Liver (tissue), 9 donors: ENCODE data around the gene STK40. TPM values are rescaled to one million over a fixed set of nuclear protein-coding genes. Genes with fewer than 3 reads are reported as not detected.
A peak's percentile ranks its signal among the peaks of the same experiment; 100 is the strongest.

Experiments
- DNase-seq: peaks from one replicate; pipeline ENCODE4 v3.0.0-alpha.2; 2017; ENCODE audit warnings: low spot score
- H3K27ac ChIP-seq, 2 donors: one replicate each; pipeline ENCODE4 v1.7.0; 2013; ENCODE audit warnings: inconsistent platforms in 2 of 2, low read length in 2 of 2, control low read depth in 1 of 2, low read depth in 1 of 2, mild to moderate bottlenecking in 1 of 2
- H3K27me3 ChIP-seq, 4 donors: one replicate each; pipeline versions ENCODE4 v1.6.1 to v1.7.0; 2013; ENCODE audit warnings: low read length in 3 of 4, inconsistent platforms in 1 of 4, mild to moderate bottlenecking in 1 of 4, moderate library complexity in 1 of 4; ENCODE audit not compliant: control insufficient read depth in 4 of 4, insufficient read depth in 4 of 4
- H3K36me3 ChIP-seq, 4 donors: one replicate each; pipeline versions ENCODE4 v1.6.1 to v1.7.0; 2013; ENCODE audit warnings: low read length in 3 of 4, mild to moderate bottlenecking in 3 of 4, low read depth in 1 of 4, moderate library complexity in 1 of 4; ENCODE audit not compliant: control insufficient read depth in 4 of 4, insufficient read depth in 3 of 4
- H3K4me1 ChIP-seq, 4 donors: one replicate each; pipeline versions ENCODE4 v1.6.1 to v1.7.0; 2013; ENCODE audit warnings: low read length in 3 of 4, mild to moderate bottlenecking in 3 of 4, moderate library complexity in 1 of 4; ENCODE audit not compliant: control insufficient read depth in 4 of 4, insufficient read depth in 4 of 4
- H3K4me3 ChIP-seq, 3 donors: one replicate each; pipeline versions ENCODE4 v1.6.1 to v1.7.0; 2013; ENCODE audit warnings: low read length in 3 of 3, control low read depth in 1 of 3, low read depth in 1 of 3, mild to moderate bottlenecking in 1 of 3
- H3K9ac ChIP-seq, 2 donors: one replicate each; pipeline ENCODE4 v1.7.0; 2013; ENCODE audit warnings: low read length in 2 of 2, mild to moderate bottlenecking in 2 of 2, moderate library complexity in 2 of 2, control low read depth in 1 of 2, low read depth in 1 of 2
- H3K9me3 ChIP-seq, 4 donors: one replicate each; pipeline versions ENCODE4 v1.6.1 to v1.7.0; 2013; ENCODE audit warnings: low read length in 3 of 4; ENCODE audit not compliant: control insufficient read depth in 4 of 4
- ATF3 ChIP-seq: IDR thresholded peaks from 2 replicates; pipeline ENCODE4 v1.6.1; 2016; ENCODE audit warnings: antibody characterized with exemption
- CTCF ChIP-seq: fragments of 150-350 bp; IDR thresholded peaks from 2 replicates; pipeline ENCODE4 v1.5.1; 2017; ENCODE audit warnings: improper control_type of control experiment, low read depth, low read length; ENCODE audit not compliant: missing input control
- EGR1 ChIP-seq, 2 donors: IDR thresholded peaks; 2 replicates each; pipeline ENCODE4 v1.6.1; 2016 to 2018; ENCODE audit warnings: antibody characterized with exemption in 2 of 2, low read depth in 2 of 2
- FOXA1 ChIP-seq: IDR thresholded peaks from 2 replicates; pipeline ENCODE4 v1.6.1; 2016; ENCODE audit warnings: antibody characterized with exemption
- FOXA2 ChIP-seq: IDR thresholded peaks from 2 replicates; pipeline ENCODE4 v1.6.1; 2016; ENCODE audit warnings: antibody characterized with exemption
- GABPA ChIP-seq, 2 donors: IDR thresholded peaks in 1 of 2; conservative IDR thresholded peaks in 1 of 2; 2 replicates each; pipeline ENCODE4 v1.6.1; 2016; ENCODE audit warnings: antibody characterized with exemption in 2 of 2, mild to moderate bottlenecking in 1 of 2, moderate library complexity in 1 of 2
- HNF4A ChIP-seq, 2 donors: conservative IDR thresholded peaks; 2 replicates each; pipeline ENCODE4 v1.6.1; 2016; ENCODE audit warnings: antibody characterized with exemption in 2 of 2, mild to moderate bottlenecking in 2 of 2
- HNF4G ChIP-seq: IDR thresholded peaks from 2 replicates; pipeline ENCODE4 v1.6.1; 2016; ENCODE audit warnings: antibody characterized with exemption
- JUND ChIP-seq, 2 donors: IDR thresholded peaks; 2 replicates each; pipeline ENCODE4 v1.6.1; 2016; ENCODE audit warnings: antibody characterized with exemption in 2 of 2
- MAX ChIP-seq: IDR thresholded peaks from 2 replicates; pipeline ENCODE4 v1.6.1; 2016; ENCODE audit warnings: antibody characterized with exemption
- NR2F2 ChIP-seq: IDR thresholded peaks from 2 replicates; pipeline ENCODE4 v1.6.1; 2016; ENCODE audit warnings: antibody characterized with exemption
- RAD21 ChIP-seq, 2 donors: IDR thresholded peaks; 2 replicates each; pipeline ENCODE4 v1.6.1; 2016; ENCODE audit warnings: antibody characterized with exemption in 2 of 2, mild to moderate bottlenecking in 2 of 2
- REST ChIP-seq: IDR thresholded peaks from 2 replicates; pipeline ENCODE4 v1.6.1; 2016; ENCODE audit warnings: antibody characterized with exemption, mild to moderate bottlenecking
- RXRA ChIP-seq, 2 donors: IDR thresholded peaks; 2 replicates each; pipeline ENCODE4 v1.6.1; 2017 to 2018; ENCODE audit warnings: antibody characterized with exemption in 2 of 2, mild to moderate bottlenecking in 1 of 2
- SP1 ChIP-seq: IDR thresholded peaks from 2 replicates; pipeline ENCODE4 v1.6.1; 2018; ENCODE audit warnings: antibody characterized with exemption, mild to moderate bottlenecking
- TAF1 ChIP-seq: conservative IDR thresholded peaks from 2 replicates; pipeline ENCODE4 v1.6.1; 2016; ENCODE audit warnings: antibody characterized with exemption, mild to moderate bottlenecking
- YY1 ChIP-seq: IDR thresholded peaks from 2 replicates; pipeline ENCODE4 v1.6.1; 2016; ENCODE audit warnings: antibody characterized with exemption, mild to moderate bottlenecking
- ZBTB33 ChIP-seq: IDR thresholded peaks from 2 replicates; pipeline ENCODE4 v1.6.1; 2016; ENCODE audit warnings: antibody characterized with exemption
- WGBS: extraction: QIAGEN DNeasy Blood & Tissue Kit; methylation state at CpG from one replicate; pipeline ENCODE4 v1.1.7; 2013; 5-methylcytosine and 5-hydroxymethylcytosine counted together
- polyA plus RNA-seq, 2 donors: library from polyadenylated mRNA; stranded (reverse) in 1 of 2; unstranded in 1 of 2; fragments of 200-250 nt in 1 of 2; fragments of >200 nt in 1 of 2; fragmentation: Nextera tagmentation in 1 of 2; extraction: Ambion mirVana in 1 of 2; gene quantifications; one replicate each; pipeline versions ENCODE4 v1.2.1 to v1.2.3, GENCODE V29; 2013 to 2015
- total RNA-seq, 2 donors: library from RNA; depleted of rRNA; stranded (reverse); fragments of >200 nt; gene quantifications; one replicate each; pipeline ENCODE4 v1.2.3, GENCODE V29; 2014
- donor health status: healthy.
- donor health status: healthy.
- donor health status: healthy.
- donor health status: healthy.
- donor health status: healthy.

Gene STK40
- total and polyA plus RNA-seq, 4 donors, result 13.0 to 26.8 (median 21.9) TPM

GRCh38 chr1:36383240-36383639 lies 2.5 kb downstream of the STK40 start:
- Histone ChIP-seq H3K9me3 (no peaks in the 10 kb centered on the region), H3K27ac (peak overlapping the region; percentile 16 to 20), H3K9ac (peak overlapping the region in 1 of 2 donors; percentile 31), H3K27me3 (no peaks in the 10 kb centered on the region), H3K36me3 (no peaks in the 10 kb centered on the region), H3K4me3 (no peak overlapping the region), H3K4me1 (peaks cover 12 to 65% (median 47%) of the 10 kb centered on the region in 4 donors)
- TF ChIP-seq RXRA (IDR thresholded peaks at IDR 0.05) (peak in 1 of 2 donors; percentile 36), HNF4G (no peak), FOXA2 (no peak), TAF1 (no peak), HNF4A (conservative IDR thresholded peaks at IDR 0.05) (no peak), REST (no peak)
- WGBS, result 65% methylated on average over 4 of the region's 4 CpGs
- DNase-seq, result no peak

GRCh38 chr1:36382669-36383068 lies 3.1 kb downstream of the STK40 start:
- no peaks in the 10 kb centered on the region for H3K9me3 ChIP-seq
- no peak overlapping the region for H3K9ac ChIP-seq
- H3K4me3 ChIP-seq, result no peak overlapping the region
- no peak for DNase-seq
- TF ChIP-seq JUND (IDR thresholded peaks at IDR 0.05) (no peak), NR2F2 (no peak), RAD21 (IDR thresholded peaks at IDR 0.05) (no peak), TAF1 (no peak), FOXA1 (no peak), SP1 (no peak), RXRA (IDR thresholded peaks at IDR 0.05) (no peak), GABPA (IDR thresholded peaks at IDR 0.05 in 1 of 2, conservative IDR thresholded peaks at IDR 0.05 in 1 of 2) (no peak), HNF4G (no peak), FOXA2 (no peak), MAX (no peak), HNF4A (conservative IDR thresholded peaks at IDR 0.05) (no peak), EGR1 (IDR thresholded peaks at IDR 0.05; ENCODE audit: low read depth in 2 of 2) (no peak), REST (no peak), YY1 (no peak), ATF3 (no peak), ZBTB33 (no peak), CTCF (no peak)
- H3K36me3 ChIP-seq, result peaks cover 0 to 3% (median 0%) of the 10 kb centered on the region in 4 donors
- peaks cover 12 to 66% (median 51%) of the 10 kb centered on the region in 4 donors for H3K4me1 ChIP-seq
- 95% methylated on average over 4 of the region's 4 CpGs for WGBS
- no peaks in the 10 kb centered on the region for H3K27me3 ChIP-seq
- H3K27ac ChIP-seq, result no peak overlapping the region
